Renal cortical epithelial cell (primary cell): ENCODE data around the gene APOC3. TPM values are rescaled to one million over a fixed set of nuclear protein-coding genes. Genes with fewer than 3 reads are reported as not detected.
"Not testable (repeated sequence)": the region's sequence is repeated elsewhere in the genome, so short reads cannot be mapped to it uniquely, and the experiment has no call there.

ENCODE experiments used
- DNase-seq: peaks from one replicate; pipeline ENCODE4 v3.0.0-alpha.2; 2011; ENCODE audit warnings: low read depth
- total RNA-seq: library from RNA; depleted of rRNA; stranded (reverse); fragments of >200 nt; gene quantifications from 2 replicates; pipeline ENCODE4 v1.2.3, GENCODE V29; 2014

The APOC3 gene
- not detected in 2 replicates for total RNA-seq

DNA sequence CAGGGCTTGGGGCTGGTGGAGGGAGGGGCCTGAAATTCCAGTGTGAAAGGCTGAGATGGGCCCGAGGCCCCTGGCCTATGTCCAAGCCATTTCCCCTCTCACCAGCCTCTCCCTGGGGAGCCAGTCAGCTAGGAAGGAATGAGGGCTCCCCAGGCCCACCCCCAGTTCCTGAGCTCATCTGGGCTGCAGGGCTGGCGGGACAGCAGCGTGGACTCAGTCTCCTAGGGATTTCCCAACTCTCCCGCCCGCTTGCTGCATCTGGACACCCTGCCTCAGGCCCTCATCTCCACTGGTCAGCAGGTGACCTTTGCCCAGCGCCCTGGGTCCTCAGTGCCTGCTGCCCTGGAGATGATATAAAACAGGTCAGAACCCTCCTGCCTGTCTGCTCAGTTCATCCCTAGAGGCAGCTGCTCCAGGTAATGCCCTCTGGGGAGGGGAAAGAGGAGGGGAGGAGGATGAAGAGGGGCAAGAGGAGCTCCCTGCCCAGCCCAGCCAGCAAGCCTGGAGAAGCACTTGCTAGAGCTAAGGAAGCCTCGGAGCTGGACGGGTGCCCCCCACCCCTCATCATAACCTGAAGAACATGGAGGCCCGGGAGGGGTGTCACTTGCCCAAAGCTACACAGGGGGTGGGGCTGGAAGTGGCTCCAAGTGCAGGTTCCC lies at the start of gene APOC3:
APOC3 (plus strand) TSS at position 383 of the 659 bp plus-strand sequence. CDS start 676 bp downstream, outside the sequence.
- DNase-seq, result no peak

DNA sequence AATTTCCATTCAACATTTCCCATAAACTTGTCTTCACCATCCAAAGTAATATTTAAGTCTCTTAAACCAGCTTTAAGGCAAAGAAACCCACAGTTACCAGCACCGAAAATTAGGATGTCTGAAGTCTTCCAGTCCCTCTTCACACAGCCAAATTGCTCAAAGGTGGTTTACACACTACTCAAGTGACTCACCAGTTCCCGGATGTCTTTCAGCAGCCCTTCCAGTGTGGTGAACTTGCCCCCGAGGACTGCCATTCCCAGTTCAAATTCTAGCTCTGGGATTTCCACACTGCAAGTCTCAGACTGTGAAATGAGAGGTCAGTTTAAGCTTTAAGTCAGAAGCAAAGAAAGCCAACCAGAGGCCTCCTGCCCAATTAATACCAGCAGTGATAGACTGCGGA lies 47.0 kb upstream of the APOC3 start:
- DNase-seq, result peak; percentile 44

DNA sequence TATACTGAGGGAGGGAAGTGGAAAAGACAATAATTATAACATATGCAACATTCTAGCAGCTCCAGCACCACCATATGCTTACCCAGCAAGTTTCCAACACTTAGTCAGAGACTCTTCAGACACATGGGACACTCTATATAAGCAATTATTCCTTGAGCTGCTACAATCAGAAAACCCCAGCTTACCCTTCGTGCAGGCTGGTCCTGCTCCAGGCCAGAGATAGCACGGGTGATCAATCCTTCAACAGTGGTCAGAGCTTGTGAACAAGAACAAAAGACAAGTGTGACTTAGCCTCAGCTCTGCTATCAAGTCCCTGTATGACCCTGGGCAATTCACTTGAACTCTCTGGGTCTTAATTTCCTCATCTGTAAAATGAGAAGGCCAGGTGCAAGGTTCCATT lies 43.4 kb upstream of the APOC3 start:
- DNase-seq, result no peak

DNA sequence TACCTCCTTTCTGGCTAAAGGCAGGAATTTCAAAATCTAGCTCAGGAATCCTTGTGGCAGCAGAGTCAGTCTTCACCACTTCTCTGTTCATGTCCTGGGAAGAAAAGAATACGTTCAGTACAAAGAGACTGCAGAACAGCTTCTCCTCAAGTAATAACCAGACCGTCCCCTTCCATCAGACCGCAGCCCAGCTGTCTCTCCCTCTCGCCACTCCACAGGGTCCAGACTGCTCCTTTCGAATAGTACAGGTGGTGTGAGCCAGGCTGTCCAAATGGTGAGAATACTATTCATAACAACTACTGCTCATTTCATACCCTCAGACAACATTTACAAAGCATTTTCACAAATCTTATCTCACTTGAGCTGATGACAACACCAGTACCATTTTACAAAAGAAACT lies 42.7 kb upstream of the APOC3 start:
- no peak for DNase-seq

DNA sequence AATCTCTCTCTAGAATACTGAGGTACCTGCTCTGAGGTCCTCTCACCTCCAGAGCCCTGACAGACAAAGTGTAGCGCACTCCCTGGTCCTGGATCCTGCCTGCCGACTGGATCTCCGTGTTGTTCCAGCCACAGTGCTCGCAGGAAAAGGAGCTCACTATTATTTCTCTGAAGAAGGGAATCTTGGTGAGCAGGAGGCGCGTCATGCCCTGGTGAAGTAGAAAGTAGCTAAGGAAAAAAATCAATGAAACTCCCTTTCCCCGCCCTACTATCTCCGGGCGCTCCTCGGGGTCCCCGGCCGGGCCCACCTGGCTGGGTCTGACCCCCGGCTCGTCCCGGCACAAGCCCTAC lies 42.3 kb upstream of the APOC3 start:
- no peak for DNase-seq

DNA sequence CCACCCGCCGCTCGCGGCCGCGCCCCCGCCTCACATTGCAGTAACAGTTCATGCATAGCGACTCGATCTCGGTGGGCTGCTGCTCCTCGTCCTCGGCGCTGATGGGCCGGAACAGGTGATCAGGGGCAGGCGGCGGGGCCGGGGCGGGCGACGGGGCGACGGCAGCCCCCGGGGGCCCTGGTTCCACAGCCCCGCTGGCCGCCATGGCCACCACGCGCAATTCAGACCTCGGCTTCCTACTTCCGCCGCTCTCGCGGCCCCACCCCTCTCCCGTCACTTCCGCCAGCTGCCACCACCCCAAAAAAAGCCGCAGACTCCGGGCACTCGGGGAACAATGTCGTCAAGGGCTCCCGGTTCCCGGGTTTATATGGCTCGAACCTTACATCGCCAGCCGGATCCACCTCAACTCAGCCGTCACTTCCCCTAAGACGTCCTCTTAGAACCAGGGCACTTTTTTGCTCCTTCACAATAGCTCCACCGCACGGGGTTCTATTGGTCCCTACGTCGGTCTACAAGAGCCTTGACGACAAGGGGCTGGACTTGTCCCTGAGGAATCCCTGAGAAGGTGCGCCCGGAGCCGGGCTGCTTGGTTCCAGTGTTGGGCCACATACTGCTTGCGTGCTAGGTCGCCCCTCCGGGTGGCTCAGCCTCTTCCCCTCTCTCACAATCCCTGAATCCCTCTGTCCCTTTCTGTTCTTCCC lies 41.8 kb upstream of the APOC3 start, which contains the start of gene ZPR1:
ZPR1 (minus strand) TSS at position 238 of the 701 bp plus-strand sequence; CDS start at position 205, 33 bp downstream.
- DNase-seq, result peak; percentile 60

DNA sequence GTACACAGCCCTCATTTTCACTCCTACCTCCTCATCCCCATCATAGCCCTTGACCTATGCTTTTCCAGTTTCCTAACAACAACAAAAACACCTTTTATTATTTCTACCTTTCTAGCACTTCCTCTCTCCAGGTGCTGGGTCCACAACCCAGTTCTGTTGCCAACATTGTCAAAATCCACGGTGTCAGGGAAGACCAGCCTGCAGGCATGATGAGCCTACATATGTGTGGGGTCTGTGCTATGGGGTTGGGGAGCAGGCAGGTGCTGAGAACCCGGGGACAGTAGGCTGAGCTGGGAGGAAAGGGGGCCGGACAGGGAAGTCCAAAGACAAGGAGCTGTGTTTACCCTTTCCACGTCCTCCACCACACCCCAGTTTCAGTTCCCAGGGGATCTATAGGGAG lies 41.2 kb upstream of the APOC3 start:
- DNase-seq, result no peak

DNA sequence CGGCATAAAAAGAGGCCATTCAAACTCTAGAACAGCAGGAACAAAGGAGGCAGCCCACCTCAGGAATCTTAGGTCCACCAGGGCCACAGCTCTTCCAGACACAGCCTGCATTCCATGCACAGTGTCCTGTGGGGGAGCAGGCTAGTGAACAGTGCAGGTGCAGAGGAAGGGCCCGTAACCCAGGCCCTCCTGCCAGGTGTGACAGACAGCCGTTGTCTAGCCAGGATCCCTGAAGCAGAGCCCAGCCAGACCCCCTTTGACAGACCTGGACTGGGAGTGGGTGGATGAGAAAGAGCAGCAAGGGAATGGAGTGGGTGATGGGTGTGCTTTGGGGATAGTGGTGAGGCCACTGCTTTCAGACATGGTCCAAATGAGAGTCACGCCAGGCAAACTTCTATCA lies 40.7 kb upstream of the APOC3 start:
- DNase-seq, result no peak

DNA sequence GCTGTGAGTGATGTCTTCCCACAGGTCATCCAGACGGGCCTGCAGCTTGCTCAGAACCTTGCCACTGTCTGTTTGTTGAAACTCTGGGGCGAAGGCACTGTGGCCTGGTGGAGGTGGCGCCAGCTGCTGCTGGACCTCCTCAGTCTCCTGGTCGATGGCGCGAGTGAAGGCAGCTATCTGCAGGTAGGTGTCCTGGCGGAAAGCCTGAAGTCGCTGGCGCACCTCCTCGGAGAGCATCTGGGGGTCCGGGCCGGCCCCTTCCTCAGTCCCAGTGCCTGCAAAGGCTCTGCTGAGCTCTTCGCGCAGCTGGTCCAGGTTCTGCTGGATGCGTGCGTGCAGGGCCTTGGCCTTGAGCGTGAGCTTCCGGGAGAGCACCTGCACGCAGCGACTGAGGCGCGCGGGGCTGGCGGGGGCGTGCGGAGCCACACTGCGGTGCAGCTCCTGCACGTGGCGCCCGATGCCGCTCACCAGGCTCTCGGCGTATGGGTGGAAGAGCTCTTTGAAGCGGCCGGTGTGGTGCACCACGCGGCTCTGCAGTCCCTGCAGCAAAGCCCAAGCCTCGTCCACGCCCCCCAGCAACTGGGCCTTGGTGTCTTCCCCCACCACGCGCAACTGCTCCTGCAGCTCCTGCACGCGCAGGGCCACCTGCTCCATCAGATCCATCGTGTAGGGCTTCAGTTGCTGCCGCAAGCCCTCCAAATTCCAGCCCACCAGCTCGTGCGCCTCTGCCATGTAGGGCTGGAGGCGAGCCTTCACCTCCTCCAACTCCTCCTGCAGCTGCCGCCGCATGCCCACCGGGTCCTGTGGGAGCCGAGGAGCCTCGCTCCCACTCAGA lies 39.3 kb upstream of the APOC3 start:
- DNase-seq, result no peak

DNA sequence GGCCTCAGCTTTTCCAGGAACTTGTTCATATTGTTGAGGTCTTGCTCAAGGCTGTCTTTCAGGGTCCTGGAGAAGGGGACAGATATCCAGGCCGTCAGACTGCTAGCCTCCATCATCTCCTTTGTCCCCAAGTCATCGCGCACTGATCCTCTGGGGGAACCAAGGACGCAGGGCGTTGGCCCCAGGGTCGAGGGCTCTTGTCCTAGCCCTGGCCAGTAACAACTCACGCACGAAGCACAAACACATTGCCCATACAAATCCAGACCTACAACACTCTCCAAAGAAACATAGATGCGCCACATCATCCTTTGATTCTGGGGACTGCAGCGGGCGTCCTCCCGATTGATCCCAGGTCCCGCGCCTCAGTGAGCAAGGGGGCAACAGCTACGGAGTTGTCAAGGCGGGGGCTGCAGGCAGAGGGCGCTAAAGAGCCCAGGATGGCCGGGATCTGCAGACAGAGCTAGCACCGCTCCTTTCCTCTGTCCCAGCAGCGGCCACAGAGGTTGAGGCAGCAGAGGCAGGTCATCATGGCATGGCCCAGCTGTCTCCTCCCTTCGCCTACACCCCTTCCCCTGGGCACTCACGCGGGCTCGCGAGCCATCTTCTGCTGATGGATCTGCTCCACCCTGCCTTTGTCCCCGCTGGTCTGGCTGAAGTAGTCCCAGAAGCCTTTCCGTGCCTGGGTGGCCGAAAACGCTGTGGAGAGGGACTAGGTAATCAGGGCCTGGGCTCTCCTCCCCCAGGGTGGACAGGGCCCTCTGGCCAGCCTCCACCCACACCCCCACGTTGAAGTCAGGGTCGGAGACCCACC lies 38.5 kb upstream of the APOC3 start:
- DNase-seq, result peak; percentile 19

DNA sequence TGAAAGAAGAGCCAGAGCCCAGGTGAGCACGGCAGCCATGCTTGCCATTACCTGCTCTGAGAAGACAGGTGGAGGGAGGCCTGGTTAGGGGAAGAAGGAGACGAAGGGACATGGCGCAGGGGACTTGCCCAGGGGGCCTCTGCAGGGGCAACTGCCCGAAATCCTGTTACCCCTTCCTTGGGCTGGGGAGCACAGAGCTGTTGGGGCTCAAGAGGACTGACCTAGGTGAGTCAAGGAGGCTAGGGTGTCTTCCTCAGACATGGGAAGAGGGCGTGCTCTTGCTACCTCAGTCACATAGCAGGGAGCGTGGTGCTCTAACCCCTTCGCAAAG lies 37.9 kb upstream of the APOC3 start, which contains the start of gene APOA5:
APOA5 (minus strand) TSS at position 67 of the 331 bp plus-strand sequence; CDS start at position 48, 19 bp downstream.
- no peak for DNase-seq

DNA sequence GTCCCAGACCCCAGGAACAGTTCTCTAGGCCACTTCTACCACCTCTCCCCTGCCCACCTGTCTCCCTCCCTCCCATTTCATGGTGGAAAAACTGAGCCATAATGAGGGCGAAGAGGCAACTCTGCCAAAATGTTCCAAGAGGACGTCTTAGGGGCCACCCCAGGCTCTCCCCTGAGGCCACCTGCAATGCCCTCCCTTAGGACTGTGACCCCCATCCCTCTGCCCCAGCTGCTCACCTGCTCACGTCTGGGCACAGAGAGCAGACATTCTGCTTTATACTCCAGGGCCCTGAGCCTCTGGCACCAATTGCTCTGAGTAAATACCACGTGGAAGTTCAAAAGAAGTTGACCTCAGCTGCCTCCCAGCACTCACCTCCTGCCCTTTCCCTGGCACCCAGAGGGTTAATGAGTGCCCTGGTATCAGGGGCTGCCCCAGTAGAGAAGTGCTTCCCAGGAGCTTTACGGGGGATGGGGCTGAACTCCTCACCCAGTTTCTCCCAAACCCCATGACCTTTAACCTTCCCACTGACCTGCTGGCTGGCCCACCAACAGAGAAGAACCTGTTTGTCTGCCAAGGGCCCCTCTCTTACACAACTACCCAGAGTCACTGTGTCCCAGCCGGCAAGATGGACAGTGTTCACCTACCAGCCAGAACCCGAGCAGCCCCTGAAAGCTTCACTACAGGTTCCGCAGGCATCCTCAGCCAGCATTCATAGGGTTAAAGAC lies 37.4 kb upstream of the APOC3 start:
- no peak for DNase-seq

DNA sequence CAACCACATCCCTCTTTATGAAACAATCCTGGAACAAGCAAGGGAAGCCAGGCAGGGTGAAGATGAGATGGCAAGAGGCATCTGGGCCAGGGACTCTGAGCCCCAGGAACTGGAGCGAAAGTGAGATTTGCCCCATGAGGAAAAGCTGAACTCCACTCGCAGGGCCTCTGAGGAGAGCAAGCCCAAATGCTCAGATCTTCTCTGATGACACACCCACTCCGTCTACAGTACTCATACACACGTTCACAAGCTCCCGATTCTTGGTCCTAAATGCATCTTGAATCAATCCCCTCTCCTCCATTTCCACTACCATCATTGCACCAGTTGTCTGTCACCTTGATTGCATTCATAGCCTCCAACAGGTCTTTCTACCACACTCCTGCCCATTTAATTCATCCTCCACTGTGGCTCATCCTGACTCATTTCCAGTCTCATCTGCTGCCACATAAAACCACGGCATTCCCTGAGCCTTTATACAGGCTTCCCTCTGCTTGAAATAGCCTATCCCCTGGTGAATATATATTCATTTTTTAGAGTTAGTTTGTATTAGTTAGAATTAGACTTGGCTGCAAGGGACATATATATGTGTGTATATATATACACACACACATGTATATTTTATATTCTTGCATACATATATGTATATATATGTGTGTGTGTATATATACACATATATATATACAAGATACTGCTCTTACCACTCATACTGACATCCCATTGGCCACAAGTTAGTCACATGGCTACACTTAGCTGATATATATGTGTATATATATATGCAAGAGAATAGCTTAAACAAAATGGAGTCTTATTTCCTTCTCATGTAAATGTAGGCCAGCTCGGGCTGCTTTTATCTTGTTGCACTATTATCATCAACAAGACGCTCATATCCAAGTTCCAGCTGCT lies 36.6 kb upstream of the APOC3 start:
- DNase-seq, result peak; percentile 51

DNA sequence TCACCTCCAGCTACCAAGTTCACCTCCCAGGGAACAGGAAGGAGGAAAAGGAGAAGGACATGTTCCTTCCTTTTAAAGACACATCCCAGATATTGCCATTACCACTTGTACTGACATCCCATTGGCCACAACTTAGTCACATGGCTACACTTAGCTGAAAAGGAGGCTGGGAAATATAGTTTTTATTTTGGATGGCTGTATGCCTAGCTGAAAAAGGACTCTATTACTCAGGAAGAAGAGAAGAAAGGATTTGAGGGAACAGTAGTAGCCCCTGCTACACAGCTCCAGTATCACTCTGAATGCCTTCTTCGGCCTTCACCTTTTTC lies 36.0 kb upstream of the APOC3 start:
- DNase-seq, result peak; percentile 16

DNA sequence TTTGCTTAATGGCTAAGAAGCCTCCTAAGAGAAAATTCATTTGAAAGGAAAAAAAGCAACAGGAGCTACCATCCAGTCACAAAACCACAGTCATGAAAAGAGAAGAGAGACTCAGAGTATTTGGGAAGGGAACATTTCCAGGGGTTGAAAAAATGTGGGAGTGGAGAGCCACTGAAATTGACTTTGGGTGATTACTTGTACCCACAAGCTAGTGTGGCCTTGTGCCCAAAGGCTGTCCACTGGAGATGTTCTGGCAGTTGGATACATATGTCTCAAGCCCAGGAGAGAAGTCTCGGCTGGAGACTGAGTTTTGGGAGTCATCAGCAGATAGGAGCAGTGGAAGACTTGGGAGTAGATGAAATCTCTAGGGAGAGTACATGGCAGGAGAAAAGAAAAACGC lies 34.9 kb upstream of the APOC3 start:
- no peak for DNase-seq

DNA sequence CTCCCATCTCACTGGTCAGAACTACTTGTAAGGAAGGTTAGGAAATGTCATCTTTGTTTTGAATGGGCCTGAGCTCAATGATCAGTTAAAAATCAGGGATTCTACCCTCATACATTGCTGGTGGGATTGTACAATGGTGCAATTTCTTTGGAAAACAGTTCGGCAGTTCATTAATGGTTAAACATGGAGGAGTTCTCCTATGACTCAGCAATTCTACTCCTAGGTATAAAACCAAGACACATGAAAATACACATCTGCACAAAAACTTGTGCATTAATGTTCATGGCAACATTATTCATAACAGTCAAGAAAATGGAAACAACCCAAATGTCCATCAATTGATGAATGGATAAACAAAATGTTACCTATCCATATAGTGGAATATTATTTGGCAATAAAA lies 33.2 kb upstream of the APOC3 start:
- peak; percentile 62 for DNase-seq

DNA sequence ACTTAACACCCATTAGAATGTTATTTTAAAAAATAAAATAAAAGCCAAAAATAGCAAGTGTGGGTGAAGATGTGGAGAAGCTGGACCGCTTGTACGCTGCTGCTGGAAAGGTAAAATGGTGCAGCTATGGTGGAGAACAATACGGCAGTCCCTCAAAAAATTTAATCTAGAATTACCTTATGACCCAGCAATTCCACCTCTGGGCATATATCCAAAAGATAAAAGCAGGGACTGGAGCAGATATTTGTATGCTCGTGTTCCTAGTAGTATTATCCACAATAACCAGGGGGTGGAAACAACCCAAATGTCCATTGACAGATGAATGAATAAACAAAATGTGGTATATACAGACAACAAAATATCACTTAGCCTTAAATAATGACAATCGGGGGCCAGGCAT lies 31.9 kb upstream of the APOC3 start:
- no peak for DNase-seq

DNA sequence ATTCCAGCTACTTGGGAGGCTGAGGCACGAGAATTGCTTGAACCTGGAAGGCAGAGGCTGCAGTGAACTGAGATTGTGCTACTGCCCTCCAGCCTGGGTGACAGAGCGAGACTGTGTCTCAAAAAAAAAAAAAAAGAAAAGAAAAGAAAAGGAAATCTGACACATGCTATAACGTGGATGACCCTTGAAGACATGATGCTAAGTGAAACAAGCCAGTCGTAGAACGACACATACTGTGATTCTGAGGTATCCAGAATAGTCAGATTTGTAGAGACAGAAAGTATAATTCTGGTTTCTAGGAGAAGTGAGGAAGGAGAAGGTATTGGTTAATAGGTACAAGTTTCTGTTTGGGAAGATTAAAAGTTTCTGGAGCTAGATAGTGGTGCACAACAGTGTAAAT lies 31.3 kb upstream of the APOC3 start:
- no peak for DNase-seq

DNA sequence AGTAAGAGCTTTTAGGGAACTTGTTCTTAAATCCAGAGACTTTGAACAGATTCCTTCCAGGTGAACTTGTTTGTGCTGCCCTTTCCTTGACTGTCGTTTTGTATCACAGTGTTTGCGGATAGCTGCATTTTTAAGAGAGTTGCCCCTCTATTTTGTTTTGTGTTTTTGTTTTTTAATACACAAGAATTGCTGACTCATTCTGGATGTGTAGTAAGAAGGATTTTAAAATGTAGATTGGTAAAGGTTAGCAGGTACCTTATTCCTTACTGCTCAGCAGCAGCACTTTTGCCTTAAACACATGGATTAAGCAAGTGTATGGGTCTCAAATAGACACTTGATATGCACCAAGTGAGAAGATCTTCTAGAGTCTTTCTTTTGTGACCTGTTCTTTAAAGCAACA lies 29.1 kb upstream of the APOC3 start:
- no peak for DNase-seq

DNA sequence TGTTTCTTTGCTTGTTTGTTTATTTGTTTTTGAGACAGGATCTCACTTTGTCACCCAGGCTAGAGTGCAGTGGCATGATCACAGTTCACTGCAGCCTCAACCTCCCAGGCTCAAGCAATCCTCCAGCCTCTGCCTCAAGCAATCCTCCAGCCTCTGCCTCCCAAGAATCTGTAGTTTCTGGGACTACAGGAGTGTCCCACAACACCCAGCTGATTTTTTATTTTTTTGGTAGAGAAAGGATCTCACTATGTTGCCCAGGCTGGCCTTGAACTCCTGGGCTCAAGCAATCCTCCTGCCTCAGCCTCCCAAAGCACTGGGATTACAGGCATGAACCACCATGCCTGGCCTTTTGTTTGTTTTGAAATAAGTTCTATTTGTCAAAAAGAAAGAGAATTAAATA lies 28.0 kb upstream of the APOC3 start:
- DNase-seq, result not testable (repeated sequence)
